ENCODE measurements around the gene AKT2. TPM values are rescaled to one million over a fixed set of nuclear protein-coding genes. Genes with fewer than 3 reads are reported as not detected.
"Not testable (repeated sequence)": the region's sequence is repeated elsewhere in the genome, so short reads cannot be mapped to it uniquely, and the experiment has no call there.

The AKT2 gene
- total and polyA plus RNA-seq, 3 donors from 2014 or later = 154 to 229 (median 195) TPM

DNA sequence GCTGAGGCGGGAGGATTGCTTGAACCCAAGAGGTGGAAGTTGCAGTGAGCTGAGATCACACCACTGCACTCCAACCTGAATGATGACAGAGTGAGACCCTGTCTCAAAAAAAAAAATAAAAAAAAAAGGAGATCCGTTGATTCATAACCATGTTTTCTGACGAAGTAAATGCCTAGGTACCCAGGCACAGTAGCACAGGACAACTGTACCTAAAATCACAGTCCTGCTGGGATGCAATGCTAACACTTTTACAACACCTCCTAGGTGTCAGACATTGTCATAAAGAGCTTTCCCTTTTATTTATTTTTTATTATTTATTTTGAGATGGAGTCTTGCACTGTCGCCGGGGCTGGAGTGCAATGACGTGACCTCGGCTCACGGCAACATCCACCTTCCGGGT, 64.5 kb downstream of the AKT2 start:
- intact Hi-C loops (cut with DNase I; ENCODE audit: low total_unique reads) = no loop called here
- 83 to 84% methylated on average over 9 of the region's 9 CpGs for WGBS, 2 donors
- no peak for DNase-seq
- Histone ChIP-seq H3K27ac (no peak overlapping the region), H3K4me3 (no peak overlapping the region), H3K27me3 (no peaks in the 10 kb centered on the region), H3K36me3 (ENCODE audit: low read depth, missing control alignments) (no peaks in the 10 kb centered on the region), H3K9me3 (no peaks in the 10 kb centered on the region), H3K4me1 (no peaks in the 10 kb centered on the region)
- TF ChIP-seq, protein P1, sequence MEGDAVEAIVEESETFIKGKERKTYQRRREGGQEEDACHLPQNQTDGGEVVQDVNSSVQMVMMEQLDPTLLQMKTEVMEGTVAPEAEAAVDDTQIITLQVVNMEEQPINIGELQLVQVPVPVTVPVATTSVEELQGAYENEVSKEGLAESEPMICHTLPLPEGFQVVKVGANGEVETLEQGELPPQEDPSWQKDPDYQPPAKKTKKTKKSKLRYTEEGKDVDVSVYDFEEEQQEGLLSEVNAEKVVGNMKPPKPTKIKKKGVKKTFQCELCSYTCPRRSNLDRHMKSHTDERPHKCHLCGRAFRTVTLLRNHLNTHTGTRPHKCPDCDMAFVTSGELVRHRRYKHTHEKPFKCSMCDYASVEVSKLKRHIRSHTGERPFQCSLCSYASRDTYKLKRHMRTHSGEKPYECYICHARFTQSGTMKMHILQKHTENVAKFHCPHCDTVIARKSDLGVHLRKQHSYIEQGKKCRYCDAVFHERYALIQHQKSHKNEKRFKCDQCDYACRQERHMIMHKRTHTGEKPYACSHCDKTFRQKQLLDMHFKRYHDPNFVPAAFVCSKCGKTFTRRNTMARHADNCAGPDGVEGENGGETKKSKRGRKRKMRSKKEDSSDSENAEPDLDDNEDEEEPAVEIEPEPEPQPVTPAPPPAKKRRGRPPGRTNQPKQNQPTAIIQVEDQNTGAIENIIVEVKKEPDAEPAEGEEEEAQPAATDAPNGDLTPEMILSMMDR (IDR thresholded peaks at IDR 0.05) = no peak
- no peak for TF ChIP-seq POLR2A (IDR thresholded peaks at IDR 0.05)

DNA sequence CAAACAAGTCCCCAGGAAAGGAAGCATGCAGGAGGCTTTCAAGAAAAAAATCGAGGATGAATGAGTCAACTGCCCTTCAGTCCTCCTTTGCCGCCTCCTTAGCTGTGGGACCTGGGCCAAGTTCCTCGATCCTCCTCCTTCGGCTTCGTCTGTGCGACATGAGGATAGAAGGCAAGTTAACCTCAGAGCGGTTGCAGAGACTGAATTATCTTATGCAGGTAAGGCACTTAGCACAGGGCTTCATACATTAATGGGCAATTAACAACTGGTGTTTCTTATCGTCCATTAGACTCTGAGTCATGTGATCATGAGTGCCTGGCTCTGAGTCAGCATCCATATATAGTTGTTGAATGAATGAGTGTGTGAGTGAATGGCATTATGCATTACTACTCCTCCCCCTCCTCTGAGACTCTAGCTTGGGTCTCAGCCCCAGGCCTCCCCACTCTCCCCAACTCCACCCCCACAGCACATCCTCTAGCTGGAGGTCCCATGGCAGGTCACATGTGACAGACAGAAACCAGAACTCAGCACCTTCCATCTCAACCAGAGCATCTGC, 65.3 kb downstream of the AKT2 start:
- no peak overlapping the region for H3K27ac ChIP-seq
- H3K9me3 ChIP-seq = no peaks in the 10 kb centered on the region
- H3K4me3 ChIP-seq = no peak overlapping the region
- intact Hi-C loops (cut with DNase I; ENCODE audit: low total_unique reads) = no loop called here
- H3K27me3 ChIP-seq = no peaks in the 10 kb centered on the region
- H3K4me1 ChIP-seq = no peaks in the 10 kb centered on the region
- DNase-seq = no peak
- H3K36me3 ChIP-seq (ENCODE audit: low read depth, missing control alignments) = no peaks in the 10 kb centered on the region
- TF ChIP-seq, protein P1 (IDR thresholded peaks at IDR 0.05) = no peak
- TF ChIP-seq POLR2A (IDR thresholded peaks at IDR 0.05) = no peak
- 28 to 33% methylated on average over 8 of the region's 8 CpGs for WGBS, 2 donors

DNA sequence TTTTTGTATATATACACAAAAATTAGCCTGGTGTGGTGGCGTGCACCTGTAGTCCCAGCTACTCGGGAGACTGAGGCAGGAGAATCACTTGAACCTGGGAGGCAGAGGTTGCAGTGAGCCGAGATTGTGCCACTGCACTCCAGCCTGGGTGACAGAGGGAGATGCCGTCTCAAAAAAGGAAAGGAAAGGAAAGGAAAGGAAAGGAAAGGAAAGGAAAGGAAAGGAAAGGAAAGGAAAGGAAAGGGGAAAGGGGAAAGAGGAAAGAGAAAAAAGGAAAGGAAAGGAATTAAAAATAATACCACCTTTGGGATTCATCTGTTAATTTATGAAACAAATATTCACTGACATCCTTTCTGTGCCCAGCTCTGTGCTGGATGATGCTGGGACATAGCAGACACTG, 66.1 kb downstream of the AKT2 start:
- H3K36me3 ChIP-seq (ENCODE audit: low read depth, missing control alignments); DNase-seq; H3K27ac ChIP-seq; H3K4me1 ChIP-seq; intact Hi-C loops (cut with DNase I; ENCODE audit: low total_unique reads); H3K9me3 ChIP-seq; H3K4me3 ChIP-seq; H3K27me3 ChIP-seq: not testable (repeated sequence)
- 60 to 74% methylated on average over 4 of the region's 4 CpGs for WGBS, 2 donors

DNA sequence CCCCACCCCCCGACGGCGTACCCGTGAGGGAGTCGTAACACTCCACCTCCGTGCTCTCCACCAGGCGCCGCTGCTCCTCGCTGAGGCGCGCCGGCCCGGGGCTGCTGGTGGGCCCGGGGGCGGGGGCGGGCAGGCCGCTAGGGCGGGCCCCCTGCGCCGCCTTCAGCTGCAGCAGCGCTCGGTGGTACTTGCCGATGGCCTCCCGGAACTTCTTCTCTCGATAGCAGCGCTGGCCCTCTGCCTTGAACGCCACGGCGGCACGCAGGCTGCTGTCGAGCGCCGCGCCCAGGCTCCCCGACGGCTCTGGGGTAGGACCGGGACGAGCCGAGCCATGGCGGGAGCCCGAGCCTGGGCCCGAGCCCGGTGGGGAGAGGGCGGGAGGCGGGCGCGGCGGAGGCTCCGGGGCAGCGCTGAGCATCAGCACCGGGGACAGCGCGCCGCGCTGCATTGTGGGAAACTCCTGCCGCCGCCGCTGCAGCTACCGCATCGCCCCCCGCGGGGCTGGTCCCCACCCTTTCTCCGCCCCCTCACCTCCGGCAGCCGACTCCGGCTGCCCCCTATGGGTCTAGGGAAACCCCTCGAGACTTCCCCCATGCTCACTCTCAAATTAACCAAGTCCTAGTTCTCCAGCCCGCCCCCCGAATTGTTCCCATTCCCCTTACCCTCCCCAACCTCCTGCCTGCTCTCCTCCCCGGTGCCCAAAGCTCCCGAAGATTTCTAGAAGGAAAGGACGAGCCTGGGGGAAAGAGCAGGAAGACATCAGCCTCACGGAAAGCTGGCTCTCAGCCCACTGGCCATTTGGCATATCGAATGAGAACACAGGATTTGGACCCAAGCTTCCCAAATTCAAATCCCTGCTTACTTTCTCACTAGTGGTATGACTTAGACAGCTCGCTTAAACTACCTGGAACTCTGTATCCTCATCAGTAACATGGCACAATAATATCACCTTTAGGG, 66.9 kb downstream of the AKT2 start, which contains the start of gene TTC9B:
TTC9B (minus strand) TSS at position 451 of the 957 bp plus-strand sequence; CDS start at position 448, 3 bp downstream.
- TF ChIP-seq POLR2A (IDR thresholded peaks at IDR 0.05) = no peak
- TF ChIP-seq, protein P1 (IDR thresholded peaks at IDR 0.05) = no peak
- Histone ChIP-seq H3K4me3 (peak within 1 kb of the TSS; percentile 18 to 29), H3K9me3 (no peaks in the 10 kb centered on the region), H3K36me3 (ENCODE audit: low read depth, missing control alignments) (no peaks in the 10 kb centered on the region), H3K27me3 (no peaks in the 10 kb centered on the region), H3K27ac (no peak within 1 kb of the TSS), H3K4me1 (no peaks in the 10 kb centered on the region)
- peak; percentile 37 for DNase-seq
- intact Hi-C loops (cut with DNase I; ENCODE audit: low total_unique reads) = no loop called here
- 4% methylated on average over 16 to 30 of the region's 75 CpGs for WGBS, 2 donors

DNA sequence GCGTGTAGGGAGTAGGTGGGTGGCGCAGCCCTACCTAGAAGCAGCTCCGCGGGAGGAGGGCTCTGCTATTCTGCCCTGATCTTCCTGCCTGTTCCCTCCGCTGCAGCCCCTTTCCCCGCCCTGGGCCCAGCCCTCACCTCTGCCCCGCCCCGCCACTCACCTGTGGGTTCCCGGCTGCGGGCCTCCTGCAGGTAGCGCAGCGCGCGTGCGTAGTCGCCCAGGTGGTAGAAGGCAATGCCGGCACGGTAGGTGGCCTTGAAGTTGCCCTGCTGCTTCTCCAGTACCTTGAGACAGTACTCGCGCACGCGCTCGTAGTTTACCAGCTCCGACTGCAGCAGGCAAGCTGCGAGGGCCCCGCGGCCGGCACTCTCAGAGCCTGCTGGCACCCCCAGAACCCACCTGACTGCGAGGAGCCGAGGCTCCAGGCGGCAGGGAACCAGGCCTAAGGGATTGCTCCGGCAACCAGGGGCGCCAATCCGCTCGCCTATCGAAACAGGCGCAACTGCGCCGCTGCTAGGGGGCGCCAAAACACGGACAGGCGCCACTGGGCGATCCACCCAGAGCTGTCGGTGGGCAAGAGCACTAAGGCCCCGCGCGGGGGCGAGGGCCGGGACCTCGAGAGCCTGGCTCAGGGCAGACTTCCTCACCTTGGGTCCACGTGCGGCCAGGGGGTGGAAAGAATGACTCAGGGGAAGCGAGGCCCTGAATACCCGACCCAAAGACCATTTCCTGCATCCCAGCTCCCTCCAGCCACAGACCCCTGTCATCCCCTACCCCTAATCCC, 67.9 kb downstream of the AKT2 start:
- 5 to 8% methylated on average over 4 to 45 of the region's 54 CpGs for WGBS, 2 donors
- no peaks in the 10 kb centered on the region for H3K27me3 ChIP-seq
- H3K27ac ChIP-seq = no peak overlapping the region
- peak overlapping the region in 1 of 2 donors; percentile 18 for H3K4me3 ChIP-seq
- intact Hi-C loops (cut with DNase I; ENCODE audit: low total_unique reads) = no loop called here
- no peaks in the 10 kb centered on the region for H3K4me1 ChIP-seq
- no peaks in the 10 kb centered on the region for H3K9me3 ChIP-seq
- H3K36me3 ChIP-seq (ENCODE audit: low read depth, missing control alignments) = no peaks in the 10 kb centered on the region
- peak; percentile 52 for DNase-seq
- TF ChIP-seq POLR2A (IDR thresholded peaks at IDR 0.05) = no peak
- TF ChIP-seq, protein P1 (IDR thresholded peaks at IDR 0.05) = no peak
